Measurements from ENCODE around the gene GALNT7. TPM values are rescaled to one million over a fixed set of nuclear protein-coding genes. Genes with fewer than 3 reads are reported as not detected.
"Not testable (repeated sequence)": the region's sequence is repeated elsewhere in the genome, so short reads cannot be mapped to it uniquely, and the experiment has no call there.

Gene GALNT7
- total RNA-seq, 4 donors from 2014 or later: 8.7 to 22.4 (median 9.7) TPM

- DNase-seq (ENCODE audit: low spot score in 2 of 2): no peak
- Histone ChIP-seq H3K27ac (no peak overlapping the region), H3K4me3 (no peak overlapping the region), H3K27me3 (no peaks in the 10 kb centered on the region), H3K9me3 (no peaks in the 10 kb centered on the region), H3K36me3 (no peaks in the 10 kb centered on the region), H3K4me1 (peaks cover 0 to 10% (median 0%) of the 10 kb centered on the region in 4 donors)
- TF ChIP-seq EP300 (IDR thresholded peaks at IDR 0.05) (no peak), CTCF (IDR thresholded peaks at IDR 0.05) (no peak), POLR2A (IDR thresholded peaks at IDR 0.05) (no peak)
- WGBS, 2 donors: 84 to 86% methylated on average over 2 of the region's 2 CpGs
These were observed 49.1 kb downstream of the GALNT7 start for GRCh38 chr4:173217727-173218126.

GRCh38 chr4:173218411-173219125 lies 50.0 kb downstream of the GALNT7 start:
- Histone ChIP-seq H3K27me3 (no peaks in the 10 kb centered on the region), H3K36me3 (no peaks in the 10 kb centered on the region), H3K9me3 (no peaks in the 10 kb centered on the region), H3K4me1 (peaks cover 0 to 10% (median 0%) of the 10 kb centered on the region in 4 donors), H3K4me3 (no peak overlapping the region), H3K27ac (no peak overlapping the region)
- no peak for DNase-seq (ENCODE audit: low spot score in 2 of 2)
- TF ChIP-seq POLR2A (IDR thresholded peaks at IDR 0.05) (no peak), CTCF (IDR thresholded peaks at IDR 0.05) (no peak), EP300 (IDR thresholded peaks at IDR 0.05) (no peak)

- H3K9me3 ChIP-seq; DNase-seq (ENCODE audit: low spot score in 2 of 2); H3K4me3 ChIP-seq; H3K27me3 ChIP-seq; H3K27ac ChIP-seq; H3K36me3 ChIP-seq; H3K4me1 ChIP-seq: not testable (repeated sequence)
- 90 to 97% methylated on average over 4 of the region's 4 CpGs for WGBS, 2 donors
These were observed 50.5 kb downstream of the GALNT7 start for GRCh38 chr4:173219126-173219437.

GRCh38 chr4:173223743-173224142 lies 55.1 kb downstream of the GALNT7 start:
- no peak for DNase-seq (ENCODE audit: low spot score in 2 of 2)
- Histone ChIP-seq H3K9me3 (no peaks in the 10 kb centered on the region), H3K27me3 (no peaks in the 10 kb centered on the region), H3K36me3 (no peaks in the 10 kb centered on the region), H3K4me1 (no peaks in the 10 kb centered on the region), H3K27ac (no peak overlapping the region), H3K4me3 (no peak overlapping the region)
- TF ChIP-seq CTCF (IDR thresholded peaks at IDR 0.05) (no peak), EP300 (IDR thresholded peaks at IDR 0.05) (no peak), POLR2A (IDR thresholded peaks at IDR 0.05) (no peak)
- WGBS, 2 donors: 92 to 94% methylated on average over 3 of the region's 3 CpGs

- Histone ChIP-seq H3K36me3 (no peaks in the 10 kb centered on the region), H3K9me3 (no peaks in the 10 kb centered on the region), H3K27ac (no peak overlapping the region), H3K4me1 (no peaks in the 10 kb centered on the region), H3K27me3 (no peaks in the 10 kb centered on the region), H3K4me3 (no peak overlapping the region)
- no peak for DNase-seq (ENCODE audit: low spot score in 2 of 2)
- 82% methylated on average over 4 of the region's 4 CpGs for WGBS, 2 donors
- no peak for TF ChIP-seq POLR2A (IDR thresholded peaks at IDR 0.05)
- no peak for TF ChIP-seq EP300 (IDR thresholded peaks at IDR 0.05)
- no peak for TF ChIP-seq CTCF (IDR thresholded peaks at IDR 0.05)
These were observed 57.8 kb downstream of the GALNT7 start for GRCh38 chr4:173226401-173226888.

- H3K36me3 ChIP-seq: no peaks in the 10 kb centered on the region
- no peaks in the 10 kb centered on the region for H3K4me1 ChIP-seq
- WGBS, 2 donors: 47 to 71% methylated on average over 2 of the region's 2 CpGs
These were observed 59.1 kb downstream of the GALNT7 start for GRCh38 chr4:173227756-173228155.

More at GRCh38 chr4:173227756-173228155, 59.1 kb downstream of the GALNT7 start:
- TF ChIP-seq EP300 (IDR thresholded peaks at IDR 0.05): no peak
- no peak for TF ChIP-seq CTCF (IDR thresholded peaks at IDR 0.05)
- Histone ChIP-seq H3K9me3 (no peaks in the 10 kb centered on the region), H3K27me3 (no peaks in the 10 kb centered on the region), H3K4me3 (no peak overlapping the region), H3K27ac (no peak overlapping the region)
- DNase-seq (ENCODE audit: low spot score in 2 of 2): no peak

Measured in tibial nerve (tissue), 4 donors.